IPS DF 4.7 (cell line): Measurements from ENCODE around the gene RRAGB.
"Not testable (repeated sequence)": the region's sequence is repeated elsewhere in the genome, so short reads cannot be mapped to it uniquely, and the experiment has no call there.

Experiments
- DNase-seq: peaks from one replicate; pipeline ENCODE4 v3.0.0-alpha.2; 2013; ENCODE audit warnings: low spot score; ENCODE audit errors: extremely low read depth

Gene RRAGB

DNA sequence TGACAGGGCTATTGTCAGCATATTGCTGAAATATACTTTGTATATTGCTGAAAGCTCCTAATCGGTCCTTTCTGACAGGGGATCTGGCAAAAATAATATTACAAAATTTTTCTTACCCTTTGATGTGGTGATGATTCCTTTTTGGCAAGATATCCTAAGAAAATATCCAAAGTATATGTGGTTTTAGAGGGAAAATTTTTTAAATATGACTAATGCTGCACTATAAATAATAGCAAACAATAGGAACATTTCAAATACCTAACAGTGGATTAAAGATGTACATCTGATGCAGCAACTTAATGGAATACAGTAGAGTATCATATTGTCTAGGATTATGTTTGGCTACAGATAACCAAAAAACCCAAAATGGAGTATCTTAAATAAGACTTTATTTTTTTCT, 49.6 kb downstream of the RRAGB start:
- DNase-seq: no peak

DNA sequence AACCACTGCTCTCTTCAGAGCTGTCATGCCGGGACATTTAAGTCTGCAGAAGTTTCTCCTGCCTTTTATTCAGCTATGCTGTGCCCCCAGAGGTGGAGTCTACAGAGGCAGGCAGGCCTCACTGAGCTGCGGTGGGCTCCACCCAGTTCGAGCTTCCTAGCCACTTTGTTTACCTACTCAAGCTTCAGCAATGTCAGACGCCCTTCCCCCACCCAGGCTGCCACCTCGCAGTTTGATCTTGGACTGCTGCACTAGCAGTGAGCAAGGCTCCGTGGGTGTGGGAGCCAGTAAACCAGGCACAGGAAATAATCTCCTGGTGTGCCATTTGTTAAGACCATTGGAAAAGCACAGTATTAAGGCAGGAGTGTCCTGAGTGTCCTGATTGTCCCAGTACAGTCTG, 56.9 kb downstream of the RRAGB start:
- not testable (repeated sequence) for DNase-seq

DNA sequence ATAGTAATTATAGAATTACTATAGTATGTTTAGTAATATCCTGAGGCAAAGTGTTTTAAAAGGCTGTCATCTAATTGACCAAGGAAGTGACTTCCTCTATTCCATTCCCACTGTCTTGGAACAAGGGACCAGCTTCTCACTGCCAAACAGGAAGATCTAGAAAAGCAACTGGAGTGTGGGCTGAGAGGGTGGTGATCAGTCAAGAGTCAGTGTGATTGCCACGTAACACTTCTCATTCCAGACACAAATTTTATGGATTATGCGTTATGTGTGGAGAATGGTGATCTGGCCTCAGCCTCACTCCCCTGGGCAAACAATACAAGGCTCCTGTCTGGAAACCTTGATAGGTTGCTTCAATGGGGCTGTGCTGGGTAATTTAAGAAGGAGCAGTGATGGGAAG, 60.0 kb downstream of the RRAGB start:
- DNase-seq: no peak

DNA sequence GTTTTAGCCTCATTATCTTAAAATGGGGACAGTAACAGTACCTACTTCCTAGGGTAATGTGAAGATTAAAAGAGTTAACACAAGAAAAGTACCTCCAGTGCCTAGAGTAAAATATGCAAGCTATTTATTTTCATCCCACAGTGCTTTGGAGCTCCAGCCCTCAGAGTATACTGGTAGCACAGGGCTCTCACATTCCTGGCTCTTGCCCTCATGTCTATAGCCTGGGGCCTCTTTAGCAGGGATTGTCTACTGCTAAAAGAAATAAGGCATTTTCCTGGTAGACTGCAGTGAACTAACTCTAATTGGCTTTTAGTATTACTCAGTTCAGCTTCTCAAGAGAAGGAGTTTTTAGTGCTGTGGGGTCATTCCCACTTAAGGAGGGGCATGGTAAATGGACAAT, 60.8 kb downstream of the RRAGB start:
- no peak for DNase-seq

DNA sequence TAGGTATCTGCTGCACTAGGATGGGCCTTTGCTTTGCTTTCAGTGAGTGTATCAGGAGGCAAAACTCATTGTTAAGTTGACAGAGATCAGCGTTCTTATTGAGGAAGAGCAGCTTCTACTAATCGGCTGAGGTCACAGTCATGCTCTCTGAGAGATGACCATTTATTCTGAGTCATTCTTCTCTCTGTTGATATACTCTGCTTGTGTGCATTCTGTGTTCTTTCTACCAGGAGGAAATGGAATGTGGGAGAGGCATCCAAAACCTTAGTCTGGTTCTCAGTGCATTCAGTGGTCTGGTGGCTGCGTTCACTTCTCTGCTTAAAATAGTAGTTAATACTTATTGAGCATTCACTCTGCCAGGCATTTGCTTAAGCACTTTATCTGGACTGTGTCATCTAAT, 66.2 kb downstream of the RRAGB start:
- no peak for DNase-seq

DNA sequence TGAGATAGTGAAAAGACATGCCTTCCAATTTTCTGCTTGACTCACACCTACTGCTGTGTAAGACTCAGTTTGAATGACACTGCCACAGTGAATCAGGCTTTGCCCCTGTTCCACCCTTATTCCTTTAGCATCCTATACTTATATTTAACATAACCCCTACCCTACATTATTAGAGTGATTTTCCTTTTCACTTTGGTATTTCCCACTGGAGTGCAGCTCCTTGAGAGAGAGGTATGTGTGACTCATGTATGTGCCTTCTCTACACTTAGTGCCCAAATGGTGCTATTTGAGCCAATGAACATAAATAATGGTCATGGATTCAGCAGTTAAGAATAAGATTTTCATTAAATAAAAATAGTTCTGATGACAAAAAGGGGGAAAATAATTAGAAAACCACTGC, 69.5 kb downstream of the RRAGB start:
- DNase-seq: no peak

DNA sequence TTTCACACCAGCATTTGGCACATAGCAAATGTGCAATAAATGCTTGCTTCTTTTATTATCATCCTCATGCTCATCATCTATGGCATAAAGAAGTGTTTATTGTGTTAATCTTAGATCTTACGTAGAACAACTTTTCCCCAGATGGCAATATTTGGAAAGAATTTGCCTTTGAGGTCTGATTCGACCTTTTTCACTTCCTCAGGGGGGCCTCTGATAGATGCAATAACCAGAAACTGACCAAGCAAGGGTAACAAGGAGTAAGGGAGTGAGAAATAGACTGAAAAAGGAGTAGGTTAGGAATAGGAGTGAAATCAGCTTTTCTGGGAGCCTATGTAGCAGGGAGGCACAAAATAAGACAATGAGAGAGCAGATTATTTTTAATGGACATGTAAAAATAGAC, 70.2 kb downstream of the RRAGB start:
- no peak for DNase-seq

DNA sequence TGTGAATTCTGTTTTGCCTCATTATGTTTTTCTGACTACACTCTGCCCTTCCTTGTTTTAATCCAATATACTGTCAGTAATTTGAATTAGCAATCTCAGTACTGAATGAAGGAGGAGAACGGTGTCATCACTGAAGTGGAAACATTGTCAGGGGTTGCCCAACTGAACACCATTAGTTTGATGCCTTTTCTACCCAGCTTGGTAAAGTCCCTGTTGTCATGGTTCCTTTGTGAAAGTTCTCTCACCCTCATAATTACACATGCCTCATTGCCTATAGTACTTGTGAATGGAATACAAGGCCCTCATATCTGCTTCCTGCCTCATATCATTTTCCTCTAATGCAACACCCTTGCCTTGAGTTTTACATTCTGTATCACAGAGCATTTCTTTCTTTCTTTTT, 76.9 kb downstream of the RRAGB start:
- no peak for DNase-seq

DNA sequence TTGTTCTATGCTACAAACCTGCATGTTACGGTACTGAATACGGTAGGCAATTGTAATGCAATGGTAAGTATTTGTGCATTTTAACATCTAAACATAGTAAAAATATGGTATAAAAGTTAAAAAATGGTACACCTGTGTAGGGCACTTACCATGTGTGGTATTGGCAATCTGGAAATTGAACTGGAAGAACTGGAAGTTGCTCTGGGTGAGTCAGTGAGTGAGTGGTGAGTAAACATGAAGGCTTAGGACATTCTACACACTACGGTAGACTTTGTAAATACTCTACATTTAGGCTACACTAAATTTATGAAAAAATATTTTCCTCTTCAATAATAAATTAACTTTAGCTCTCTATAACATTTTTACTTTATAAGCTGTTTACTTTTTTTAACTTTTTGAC, 78.9 kb downstream of the RRAGB start:
- no peak for DNase-seq

DNA sequence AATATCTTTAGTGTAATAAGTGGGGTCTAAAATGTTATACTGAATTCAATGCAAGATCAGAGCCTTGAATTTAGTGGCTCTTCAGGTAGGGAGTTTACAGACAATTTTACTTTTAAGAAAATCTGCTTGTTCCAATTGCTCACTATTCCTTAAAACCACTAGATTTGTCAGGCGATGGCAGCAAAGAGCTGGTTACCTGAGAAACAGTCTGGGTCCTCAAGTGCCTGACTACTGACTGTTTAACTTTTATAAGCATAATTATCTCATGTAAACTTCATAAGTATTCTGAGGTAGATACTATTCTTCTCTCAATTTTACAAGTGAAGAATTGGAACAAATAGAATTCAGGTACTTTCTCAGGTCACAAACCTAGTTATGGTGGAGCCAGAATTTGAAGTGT, 84.3 kb downstream of the RRAGB start:
- no peak for DNase-seq
